HG03045 (cell line): Measurements from ENCODE around the gene ARHGEF1.
"Not testable (repeated sequence)": the region's sequence is repeated elsewhere in the genome, so short reads cannot be mapped to it uniquely, and the experiment has no call there.

Experiments
- ATAC-seq: cut with Tn5 transposase; IDR thresholded peaks from one replicate; pipeline ENCODE4 v1.9.1; 2021; ENCODE audit warnings: mild to moderate bottlenecking, moderate library complexity; ENCODE audit not compliant: unreplicated experiment

ARHGEF1 gene

GRCh38 chr19:41929536-41930071 lies 46.6 kb downstream of the ARHGEF1 start:
- ATAC-seq = no peak

GRCh38 chr19:41930322-41930722 lies 47.3 kb downstream of the ARHGEF1 start:
- no peak for ATAC-seq

- no peak for ATAC-seq
These were observed 48.1 kb downstream of the ARHGEF1 start for GRCh38 chr19:41930926-41931592.

- no peak for ATAC-seq
These were observed 49.3 kb downstream of the ARHGEF1 start for GRCh38 chr19:41932259-41932719.

GRCh38 chr19:41932720-41933332 lies 49.8 kb downstream of the ARHGEF1 start:
- no peak for ATAC-seq

GRCh38 chr19:41933693-41934426 lies 50.9 kb downstream of the ARHGEF1 start:
- no peak for ATAC-seq

GRCh38 chr19:41934849-41935374 lies 51.9 kb downstream of the ARHGEF1 start:
- peak; percentile 48 for ATAC-seq

GRCh38 chr19:41935760-41936415 lies 52.9 kb downstream of the ARHGEF1 start:
- no peak for ATAC-seq

GRCh38 chr19:41936416-41936850 lies 53.4 kb downstream of the ARHGEF1 start:
- ATAC-seq = no peak

GRCh38 chr19:41936961-41937360 lies 54.0 kb downstream of the ARHGEF1 start:
- no peak for ATAC-seq

GRCh38 chr19:41937525-41938468 lies 54.8 kb downstream of the ARHGEF1 start:
- ATAC-seq = no peak

- not testable (repeated sequence) for ATAC-seq
These were observed 56.2 kb downstream of the ARHGEF1 start for GRCh38 chr19:41939209-41939608.

- no peak for ATAC-seq
These were observed 57.1 kb downstream of the ARHGEF1 start for GRCh38 chr19:41939861-41940730.

GRCh38 chr19:41940731-41941409 lies 57.9 kb downstream of the ARHGEF1 start:
- ATAC-seq = no peak

- no peak for ATAC-seq
These were observed 58.6 kb downstream of the ARHGEF1 start for GRCh38 chr19:41941410-41942202.

- no peak for ATAC-seq
These were observed 61.4 kb downstream of the ARHGEF1 start for GRCh38 chr19:41944336-41944735.

- ATAC-seq = peak; percentile 71
These were observed 62.3 kb downstream of the ARHGEF1 start for GRCh38 chr19:41945135-41945766.
